ENCODE data around the gene TFAP2A. TPM values are rescaled to one million over a fixed set of nuclear protein-coding genes. Genes with fewer than 3 reads are reported as not detected.

TFAP2A gene
- polyA plus RNA-seq, 2 of the 4 experiments (the other 2 are of a cell fraction): 13.1 to 26.9 TPM

GRCh38 chr6:10389739-10390494, 25.0 kb downstream of the TFAP2A start:
- DNase-seq (ENCODE audit: low read depth in 1 of 2, low spot score in 1 of 2) (no peak), ATAC-seq (no peak), FAIRE-seq (no peak)

GRCh38 chr6:10386756-10387654, 27.9 kb downstream of the TFAP2A start:
- Histone ChIP-seq H3K27ac (no peak overlapping the region), H3K4me1 (peaks cover 17% of the 10 kb centered on the region; the same call in 2 of the 3 replicates), H3K9me3 (no peaks in the 10 kb centered on the region), H3K4me3 (no peak overlapping the region), H3K4me2 (no peak overlapping the region)
- POLR2A ChIA-PET: no interaction called here
- TF ChIP-seq CTCF (IDR thresholded peaks at IDR 0.05) (no peak), EHF (CRISPR knock-in tag; IDR thresholded peaks at IDR 0.05) (no peak), NR3C1 (IDR thresholded peaks at IDR 0.05) (no peak), FOXS1 (CRISPR knock-in tag; IDR thresholded peaks at IDR 0.05) (no peak)
- TF ChIP-seq, protein P1, sequence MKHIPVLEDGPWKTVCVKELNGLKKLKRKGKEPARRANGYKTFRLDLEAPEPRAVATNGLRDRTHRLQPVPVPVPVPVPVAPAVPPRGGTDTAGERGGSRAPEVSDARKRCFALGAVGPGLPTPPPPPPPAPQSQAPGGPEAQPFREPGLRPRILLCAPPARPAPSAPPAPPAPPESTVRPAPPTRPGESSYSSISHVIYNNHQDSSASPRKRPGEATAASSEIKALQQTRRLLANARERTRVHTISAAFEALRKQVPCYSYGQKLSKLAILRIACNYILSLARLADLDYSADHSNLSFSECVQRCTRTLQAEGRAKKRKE (CRISPR knock-in tag; IDR thresholded peaks at IDR 0.05; ENCODE audit: low read depth): no peak
- CTCF ChIA-PET: interaction anchor here (0.6 to 1.1 kb wide), 2 partner anchors 92 to 1136 kb away, joined by 3 read pairs; no protein-coding TSS in a partner anchor
- ATAC-seq: no peak
- no peak for FAIRE-seq
- DNase-seq (ENCODE audit: low read depth in 1 of 2, low spot score in 1 of 2): no peak
- 81% methylated on average over 8 of the region's 8 CpGs for WGBS (ENCODE audit: missing lambda C conversion rate)

More at GRCh38 chr6:10389739-10390494, 25.0 kb downstream of the TFAP2A start:
- 94% methylated on average over 46 of the region's 47 CpGs for WGBS (ENCODE audit: missing lambda C conversion rate)
- POLR2A ChIA-PET: interaction anchor here (0.7 kb wide), 1 partner anchor 51 kb away, joined by 3 read pairs; no protein-coding TSS in a partner anchor
- 0 out of 3 replicates have a peak, but pooled peaks cover 6% of the 10 kb centered on the region for H3K4me1 ChIP-seq
- H3K4me2 ChIP-seq: no peak overlapping the region
- TF ChIP-seq NR3C1 (IDR thresholded peaks at IDR 0.05) (no peak), MAFK (IDR thresholded peaks at IDR 0.05; ENCODE audit: partially characterized antibody) (no peak), TP53 (CRISPR knock-in tag; IDR thresholded peaks at IDR 0.05) (no peak), FOXS1 (CRISPR knock-in tag; IDR thresholded peaks at IDR 0.05) (no peak), PHF8 (IDR thresholded peaks at IDR 0.05; ENCODE audit: borderline replicate concordance, low read depth) (no peak), JUNB (IDR thresholded peaks at IDR 0.05) (no peak), ZNF302 (CRISPR knock-in tag; IDR thresholded peaks at IDR 0.05) (no peak), GATA3 (IDR thresholded peaks at IDR 0.05; ENCODE audit: borderline replicate concordance) (no peak), JUN (IDR thresholded peaks at IDR 0.05) (no peak), ZFP36 (IDR thresholded peaks at IDR 0.05; ENCODE audit: borderline replicate concordance, partially characterized antibody) (no peak), HDAC2 (IDR thresholded peaks at IDR 0.05) (no peak), SMC3 (IDR thresholded peaks at IDR 0.05) (no peak), CHD2 (IDR thresholded peaks at IDR 0.05; ENCODE audit: low read length, partially characterized antibody) (no peak)
- TF ChIP-seq, protein P2, sequence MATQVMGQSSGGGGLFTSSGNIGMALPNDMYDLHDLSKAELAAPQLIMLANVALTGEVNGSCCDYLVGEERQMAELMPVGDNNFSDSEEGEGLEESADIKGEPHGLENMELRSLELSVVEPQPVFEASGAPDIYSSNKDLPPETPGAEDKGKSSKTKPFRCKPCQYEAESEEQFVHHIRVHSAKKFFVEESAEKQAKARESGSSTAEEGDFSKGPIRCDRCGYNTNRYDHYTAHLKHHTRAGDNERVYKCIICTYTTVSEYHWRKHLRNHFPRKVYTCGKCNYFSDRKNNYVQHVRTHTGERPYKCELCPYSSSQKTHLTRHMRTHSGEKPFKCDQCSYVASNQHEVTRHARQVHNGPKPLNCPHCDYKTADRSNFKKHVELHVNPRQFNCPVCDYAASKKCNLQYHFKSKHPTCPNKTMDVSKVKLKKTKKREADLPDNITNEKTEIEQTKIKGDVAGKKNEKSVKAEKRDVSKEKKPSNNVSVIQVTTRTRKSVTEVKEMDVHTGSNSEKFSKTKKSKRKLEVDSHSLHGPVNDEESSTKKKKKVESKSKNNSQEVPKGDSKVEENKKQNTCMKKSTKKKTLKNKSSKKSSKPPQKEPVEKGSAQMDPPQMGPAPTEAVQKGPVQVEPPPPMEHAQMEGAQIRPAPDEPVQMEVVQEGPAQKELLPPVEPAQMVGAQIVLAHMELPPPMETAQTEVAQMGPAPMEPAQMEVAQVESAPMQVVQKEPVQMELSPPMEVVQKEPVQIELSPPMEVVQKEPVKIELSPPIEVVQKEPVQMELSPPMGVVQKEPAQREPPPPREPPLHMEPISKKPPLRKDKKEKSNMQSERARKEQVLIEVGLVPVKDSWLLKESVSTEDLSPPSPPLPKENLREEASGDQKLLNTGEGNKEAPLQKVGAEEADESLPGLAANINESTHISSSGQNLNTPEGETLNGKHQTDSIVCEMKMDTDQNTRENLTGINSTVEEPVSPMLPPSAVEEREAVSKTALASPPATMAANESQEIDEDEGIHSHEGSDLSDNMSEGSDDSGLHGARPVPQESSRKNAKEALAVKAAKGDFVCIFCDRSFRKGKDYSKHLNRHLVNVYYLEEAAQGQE (IDR thresholded peaks at IDR 0.05): no peak
- TF ChIP-seq, protein P3, sequence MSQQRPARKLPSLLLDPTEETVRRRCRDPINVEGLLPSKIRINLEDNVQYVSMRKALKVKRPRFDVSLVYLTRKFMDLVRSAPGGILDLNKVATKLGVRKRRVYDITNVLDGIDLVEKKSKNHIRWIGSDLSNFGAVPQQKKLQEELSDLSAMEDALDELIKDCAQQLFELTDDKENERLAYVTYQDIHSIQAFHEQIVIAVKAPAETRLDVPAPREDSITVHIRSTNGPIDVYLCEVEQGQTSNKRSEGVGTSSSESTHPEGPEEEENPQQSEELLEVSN (IDR thresholded peaks at IDR 0.05; ENCODE audit: borderline replicate concordance, low read depth): no peak
- no peak overlapping the region for H3K4me3 ChIP-seq
- CTCF ChIA-PET: no interaction called here
- H3K27ac ChIP-seq: no peak overlapping the region
- H3K9me3 ChIP-seq: no peaks in the 10 kb centered on the region
